Dendritic cell treated with granulocyte-macrophage colony-stimulating factor and Interleukin-4, amounts not matched to agents 40 ng/mL and 50 ng/mL, for 4 days (primary cell): Measurements from ENCODE around the gene NCDN.
"Not testable (repeated sequence)": the region's sequence is repeated elsewhere in the genome, so short reads cannot be mapped to it uniquely, and the experiment has no call there.

ENCODE experiments used
- H3K27ac Mint-ChIP-seq: one replicate; pipeline ENCODE4 v1.8.0; 2022; ENCODE audit warnings: mild to moderate bottlenecking, mixed read lengths
- H3K27me3 Mint-ChIP-seq: one replicate; pipeline ENCODE4 v1.8.0; 2022; ENCODE audit warnings: mild to moderate bottlenecking, mixed read lengths
- H3K36me3 Mint-ChIP-seq: one replicate; pipeline ENCODE4 v1.8.0; 2022; ENCODE audit warnings: low read depth, mixed read lengths
- H3K4me1 Mint-ChIP-seq: one replicate; pipeline ENCODE4 v1.8.0; 2022; ENCODE audit warnings: low read depth, mixed read lengths
- H3K4me3 Mint-ChIP-seq: one replicate; pipeline ENCODE4 v1.8.0; 2022; ENCODE audit warnings: mild to moderate bottlenecking, moderate library complexity, mixed read lengths
- H3K9me3 Mint-ChIP-seq: one replicate; pipeline ENCODE4 v1.8.0; 2022; ENCODE audit warnings: mixed read lengths
- intact Hi-C: fragments of 100-400 bp; cut with micrococcal nuclease; formaldehyde crosslinking; loops from one replicate; pipeline ENCODE4 v1.15.0; 2022

The NCDN gene

DNA sequence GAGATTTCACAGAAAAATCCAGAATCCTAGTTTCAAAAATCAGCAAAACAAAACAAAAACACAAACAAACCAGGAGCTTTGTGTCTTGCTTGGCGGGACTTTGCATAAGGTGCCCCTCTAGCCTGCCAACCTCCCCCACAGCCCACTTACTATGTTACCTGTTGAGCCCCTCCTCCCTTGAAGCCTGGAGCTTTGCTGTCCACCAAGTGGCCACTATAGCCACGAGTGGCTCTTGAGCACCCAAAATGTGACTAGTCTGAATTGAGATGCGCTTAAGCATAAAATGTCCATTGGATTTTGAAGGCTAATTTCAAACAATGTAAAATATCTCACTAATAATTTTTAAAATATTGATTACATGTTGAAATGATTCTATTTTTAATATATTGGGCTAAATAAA lies 27.7 kb downstream of the NCDN start:
- Mint-ChIP-seq H3K27me3 (no peaks in the 10 kb centered on the region), H3K4me3 (no peak overlapping the region), H3K4me1 (no peaks in the 10 kb centered on the region), H3K9me3 (no peaks in the 10 kb centered on the region), H3K36me3 (peaks cover under 1% of the 10 kb centered on the region), H3K27ac (no peak overlapping the region)
- intact Hi-C loops, result no loop called here

GRCh38 chr1:35585805-35586204 lies 28.2 kb downstream of the NCDN start:
- H3K4me1 Mint-ChIP-seq, H3K27ac Mint-ChIP-seq, intact Hi-C loops, H3K9me3 Mint-ChIP-seq, H3K4me3 Mint-ChIP-seq, H3K27me3 Mint-ChIP-seq, H3K36me3 Mint-ChIP-seq: not testable (repeated sequence)

GRCh38 chr1:35586808-35587207 lies 29.2 kb downstream of the NCDN start:
- Mint-ChIP-seq H3K4me1 (no peaks in the 10 kb centered on the region), H3K9me3 (no peaks in the 10 kb centered on the region), H3K27me3 (no peaks in the 10 kb centered on the region), H3K27ac (no peak overlapping the region), H3K36me3 (peaks cover 13% of the 10 kb centered on the region), H3K4me3 (no peak overlapping the region)
- intact Hi-C loops, result no loop called here

- Mint-ChIP-seq H3K4me3 (no peak overlapping the region), H3K9me3 (no peaks in the 10 kb centered on the region), H3K36me3 (peaks cover 13% of the 10 kb centered on the region), H3K4me1 (peaks cover 2% of the 10 kb centered on the region), H3K27ac (no peak overlapping the region), H3K27me3 (no peaks in the 10 kb centered on the region)
- intact Hi-C loops, result no loop called here
These were observed 30.1 kb downstream of the NCDN start for GRCh38 chr1:35587736-35588135.

DNA sequence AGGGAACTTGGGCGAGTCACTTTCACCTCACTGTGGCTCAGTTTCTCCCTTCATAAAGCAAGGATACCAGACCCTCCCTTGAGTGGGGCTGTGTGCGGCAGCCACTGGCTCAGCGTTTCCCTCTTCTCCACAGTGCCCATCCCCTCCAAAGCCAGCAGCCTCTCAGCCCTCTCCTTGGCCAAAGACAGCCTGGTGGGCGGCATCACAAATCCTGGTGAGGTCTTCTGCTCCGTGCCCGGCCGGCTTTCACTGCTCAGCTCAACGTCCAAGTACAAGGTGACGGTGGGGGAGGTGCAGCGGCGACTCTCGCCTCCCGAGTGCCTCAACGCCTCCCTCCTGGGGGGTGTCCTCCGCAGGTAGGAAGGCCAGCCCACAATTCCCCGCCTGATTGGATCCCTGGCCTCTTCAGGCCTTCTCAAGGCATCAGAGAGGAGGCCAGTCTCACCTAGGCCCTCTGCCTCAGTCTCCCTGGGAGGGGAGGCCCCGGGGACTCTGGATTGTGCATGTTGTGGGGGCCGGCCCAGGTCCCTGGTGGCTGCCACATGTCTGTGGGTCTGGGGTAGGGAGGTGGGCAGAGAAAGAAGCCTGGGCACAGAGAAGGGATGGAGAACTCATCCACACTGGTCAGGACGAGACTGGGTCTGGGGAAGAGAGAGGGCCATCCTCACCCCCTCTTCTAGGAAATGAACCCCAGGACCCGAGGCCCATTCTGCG lies 30.8 kb downstream of the NCDN start:
- Mint-ChIP-seq H3K27ac (no peak overlapping the region), H3K4me1 (peaks cover 8% of the 10 kb centered on the region), H3K9me3 (no peaks in the 10 kb centered on the region), H3K27me3 (no peaks in the 10 kb centered on the region), H3K36me3 (peaks cover 13% of the 10 kb centered on the region), H3K4me3 (no peak overlapping the region)
- intact Hi-C loops, result no loop called here

- H3K4me1 Mint-ChIP-seq, result peaks cover 10% of the 10 kb centered on the region
- no peak overlapping the region for H3K27ac Mint-ChIP-seq
- H3K4me3 Mint-ChIP-seq, result no peak overlapping the region
- H3K27me3 Mint-ChIP-seq, result no peaks in the 10 kb centered on the region
- H3K36me3 Mint-ChIP-seq, result peaks cover 18% of the 10 kb centered on the region
- no peaks in the 10 kb centered on the region for H3K9me3 Mint-ChIP-seq
- intact Hi-C loops, result no loop called here
These were observed 32.2 kb downstream of the NCDN start for GRCh38 chr1:35589516-35590427.

DNA sequence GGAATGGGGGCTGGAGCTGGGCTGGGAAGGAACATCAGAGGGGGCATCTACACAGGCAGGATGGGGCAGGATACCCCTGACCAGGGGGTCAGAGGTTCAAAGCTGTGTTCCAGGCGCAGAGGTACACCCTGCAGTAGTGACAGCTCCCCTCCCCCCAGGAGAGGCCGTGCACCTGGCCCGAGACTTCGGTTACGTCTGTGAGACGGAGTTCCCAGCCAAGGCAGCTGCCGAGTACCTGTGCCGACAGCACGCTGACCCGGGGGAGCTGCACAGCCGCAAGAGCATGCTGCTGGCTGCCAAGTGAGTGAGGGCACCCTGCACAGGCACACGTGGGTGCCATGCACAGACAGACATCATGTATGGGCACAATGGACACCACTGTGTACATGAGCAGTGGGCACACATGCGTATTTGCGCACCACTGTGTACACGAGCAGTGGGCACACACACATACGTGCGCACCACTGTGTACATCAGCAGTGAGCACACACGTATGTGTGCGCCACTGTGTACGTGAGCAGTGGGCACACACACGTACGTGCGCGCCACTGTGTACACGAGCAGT lies 33.0 kb downstream of the NCDN start:
- Mint-ChIP-seq H3K27ac (no peak overlapping the region), H3K4me3 (no peak overlapping the region), H3K4me1 (peaks cover 10% of the 10 kb centered on the region), H3K27me3 (no peaks in the 10 kb centered on the region), H3K36me3 (peaks cover 23% of the 10 kb centered on the region), H3K9me3 (no peaks in the 10 kb centered on the region)
- intact Hi-C loops, result no loop called here

DNA sequence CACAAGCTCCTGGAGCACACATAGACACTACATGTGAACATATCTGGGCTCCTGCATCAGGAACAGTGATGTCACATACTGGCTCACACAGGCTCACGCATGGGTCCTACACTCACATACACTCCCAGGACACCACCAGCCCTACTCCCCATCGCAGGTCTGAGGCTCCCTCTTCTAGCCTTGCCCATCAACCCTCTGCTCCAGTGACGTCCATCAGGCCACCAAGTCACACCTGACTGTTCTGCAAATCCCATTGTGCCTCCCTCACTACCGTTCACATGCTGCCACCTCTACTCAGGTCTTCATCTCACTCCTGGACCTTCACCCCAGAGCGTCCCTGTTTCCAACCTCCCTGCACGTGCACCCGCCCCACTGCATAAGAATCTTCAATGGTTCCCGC lies 33.6 kb downstream of the NCDN start:
- H3K4me3 Mint-ChIP-seq, result no peak overlapping the region
- H3K36me3 Mint-ChIP-seq, result peaks cover 29% of the 10 kb centered on the region
- no peaks in the 10 kb centered on the region for H3K9me3 Mint-ChIP-seq
- no peaks in the 10 kb centered on the region for H3K27me3 Mint-ChIP-seq
- intact Hi-C loops, result no loop called here
- no peak overlapping the region for H3K27ac Mint-ChIP-seq
- peaks cover 10% of the 10 kb centered on the region for H3K4me1 Mint-ChIP-seq

DNA sequence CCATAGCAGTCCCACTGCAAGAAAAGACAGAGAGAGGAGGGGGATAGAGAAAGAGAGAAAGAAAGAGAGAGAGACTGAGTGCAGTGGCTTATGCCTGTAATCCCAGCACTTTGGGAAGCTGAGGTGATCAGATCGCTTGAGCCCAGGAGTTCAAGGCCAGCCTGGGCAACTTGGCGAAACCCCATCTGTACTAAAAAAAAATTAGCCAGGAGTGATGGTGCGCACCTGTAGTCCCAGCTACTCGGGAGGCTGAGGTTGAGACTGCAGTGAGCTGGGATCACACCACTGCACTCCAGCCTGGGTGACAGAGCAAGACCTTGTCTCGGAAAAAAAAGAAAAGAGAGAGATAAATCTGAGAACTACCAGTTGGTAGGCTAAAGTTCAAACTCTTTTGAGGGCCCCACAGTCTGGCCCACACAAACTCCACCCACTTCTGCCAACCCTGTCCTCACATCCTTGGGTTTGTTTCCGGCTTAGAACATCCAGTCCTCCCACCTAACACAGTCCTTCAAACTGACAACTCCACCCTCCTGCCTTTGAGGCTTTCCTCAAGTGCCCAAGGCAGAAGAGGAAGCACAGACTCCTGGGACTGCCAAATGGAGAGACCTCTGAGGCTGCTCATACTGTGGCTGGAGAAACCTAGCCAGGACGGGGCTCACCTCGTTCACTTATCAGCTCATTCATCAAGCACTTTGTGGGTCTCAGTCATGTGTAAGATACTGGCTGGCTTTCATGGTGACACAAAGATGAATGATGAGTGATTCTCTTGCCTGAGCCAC lies 35.6 kb downstream of the NCDN start:
- Mint-ChIP-seq H3K27ac (no peak overlapping the region), H3K4me1 (peaks cover 10% of the 10 kb centered on the region), H3K27me3 (no peaks in the 10 kb centered on the region), H3K9me3 (no peaks in the 10 kb centered on the region), H3K4me3 (no peak overlapping the region), H3K36me3 (peaks cover 31% of the 10 kb centered on the region)
- intact Hi-C loops, result no loop called here

- Mint-ChIP-seq H3K4me3 (no peak overlapping the region), H3K27ac (no peak overlapping the region), H3K9me3 (no peaks in the 10 kb centered on the region), H3K27me3 (no peaks in the 10 kb centered on the region), H3K36me3 (peaks cover 35% of the 10 kb centered on the region), H3K4me1 (peaks cover 10% of the 10 kb centered on the region)
- intact Hi-C loops, result no loop called here
These were observed 36.6 kb downstream of the NCDN start for GRCh38 chr1:35594005-35594760.

DNA sequence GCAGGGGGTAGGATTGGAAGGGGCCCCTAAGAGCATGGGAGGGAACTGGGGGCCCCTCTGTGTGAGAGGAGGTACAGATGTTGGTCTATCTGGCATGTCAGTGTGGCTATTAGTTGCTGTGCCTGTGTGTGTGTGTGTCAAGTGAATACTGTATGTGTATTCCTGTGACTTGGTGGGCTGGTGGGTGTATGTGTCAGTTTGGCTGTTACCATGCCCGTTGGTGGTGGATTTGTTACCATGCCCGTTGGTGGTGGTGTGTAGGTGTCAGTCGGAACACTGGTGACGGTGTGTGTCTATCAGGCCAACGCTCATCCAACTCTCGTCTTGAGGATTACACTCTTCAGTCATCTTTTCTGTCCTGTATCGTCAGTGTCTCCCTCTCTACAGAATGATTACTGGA lies 38.1 kb downstream of the NCDN start:
- intact Hi-C loops, result no loop called here
- no peak overlapping the region for H3K27ac Mint-ChIP-seq
- no peaks in the 10 kb centered on the region for H3K9me3 Mint-ChIP-seq
- H3K27me3 Mint-ChIP-seq, result no peaks in the 10 kb centered on the region
- no peak overlapping the region for H3K4me3 Mint-ChIP-seq
- H3K4me1 Mint-ChIP-seq, result peaks cover 10% of the 10 kb centered on the region
- peaks cover 38% of the 10 kb centered on the region for H3K36me3 Mint-ChIP-seq

GRCh38 chr1:35597870-35598269 lies 40.3 kb downstream of the NCDN start:
- intact Hi-C loops, result no loop called here
- Mint-ChIP-seq H3K27ac (no peak overlapping the region), H3K4me3 (no peak overlapping the region), H3K27me3 (no peaks in the 10 kb centered on the region), H3K36me3 (peaks cover 37% of the 10 kb centered on the region), H3K9me3 (no peaks in the 10 kb centered on the region), H3K4me1 (peaks cover 7% of the 10 kb centered on the region)

DNA sequence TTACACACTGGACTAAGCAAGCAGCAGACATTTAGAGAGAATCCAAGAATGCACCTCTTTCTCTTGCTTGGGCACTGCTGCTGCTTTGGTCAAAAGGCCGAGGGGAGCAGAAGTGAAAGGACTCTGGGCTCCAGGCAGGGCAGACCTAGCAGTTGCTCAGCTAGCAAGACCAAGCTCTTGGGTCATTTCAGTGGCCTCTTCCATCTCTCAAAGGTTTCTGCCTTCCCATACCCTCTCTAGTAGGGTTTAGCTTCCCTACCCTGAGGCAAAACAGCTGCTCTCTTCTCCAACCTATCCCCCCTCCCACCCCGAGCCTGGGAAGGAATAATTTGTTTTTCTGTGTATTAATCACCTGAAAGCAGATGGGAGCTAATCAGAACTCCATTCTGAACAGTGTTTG lies 41.3 kb downstream of the NCDN start:
- no peaks in the 10 kb centered on the region for H3K9me3 Mint-ChIP-seq
- no peaks in the 10 kb centered on the region for H3K4me1 Mint-ChIP-seq
- no peak overlapping the region for H3K4me3 Mint-ChIP-seq
- no peak overlapping the region for H3K27ac Mint-ChIP-seq
- peaks cover 47% of the 10 kb centered on the region for H3K36me3 Mint-ChIP-seq
- H3K27me3 Mint-ChIP-seq, result no peaks in the 10 kb centered on the region
- intact Hi-C loops, result no loop called here
